Fibroblast of lung (primary cell): ENCODE measurements around the gene WDR43. TPM values are rescaled to one million over a fixed set of nuclear protein-coding genes. Genes with fewer than 3 reads are reported as not detected.

Source experiments
- DNase-seq, 2 donors: peaks; one replicate each; pipeline versions ENCODE4 v3.0.0 to v3.0.0-alpha.2; 2010; ENCODE audit warnings: low read depth in 2 of 2
- H2AFZ ChIP-seq: 2 replicates; pipeline ENCODE4 v1.5.1; 2012; ENCODE audit warnings: low read length, control low read depth, inconsistent platforms
- H3K27ac ChIP-seq: 2 replicates; pipeline ENCODE4 v1.5.1; 2011; ENCODE audit warnings: low read length, control low read depth; ENCODE audit not compliant: insufficient read depth
- H3K27me3 ChIP-seq: 2 replicates; pipeline ENCODE4 v1.5.1; 2011; ENCODE audit warnings: mild to moderate bottlenecking, low read length; ENCODE audit not compliant: control insufficient read depth, insufficient read depth
- H3K36me3 ChIP-seq: 2 replicates; pipeline ENCODE4 v1.5.1; 2011; ENCODE audit warnings: low read length; ENCODE audit not compliant: control insufficient read depth, insufficient read depth
- H3K4me1 ChIP-seq: 2 replicates; pipeline ENCODE4 v1.5.1; 2011; ENCODE audit warnings: low read length; ENCODE audit not compliant: control insufficient read depth, insufficient read depth; ENCODE audit errors: extremely low read depth
- H3K4me2 ChIP-seq: 2 replicates; pipeline ENCODE4 v1.5.1; 2011; ENCODE audit warnings: low read length, control low read depth; ENCODE audit not compliant: insufficient read depth; ENCODE audit errors: extremely low read depth
- H3K4me3 ChIP-seq, 4 experiments: fragments of 200-600 bp in 1 of 4; sonication (generic) in 1 of 4; replicated peaks in 1 of 4; 2 replicates each; pipeline ENCODE4 v1.5.1; 2011 to 2016; ENCODE audit warnings: low read length in 4 of 4, low read depth in 3 of 4, mild to moderate bottlenecking in 3 of 4, control low read depth in 2 of 4, inconsistent platforms in 1 of 4, mixed read lengths in 1 of 4; ENCODE audit not compliant: insufficient read depth in 1 of 4; ENCODE audit errors: control extremely low read depth in 1 of 4
- H3K79me2 ChIP-seq: 2 replicates; pipeline ENCODE4 v1.5.1; 2012; ENCODE audit warnings: mild to moderate bottlenecking, low read length, inconsistent platforms; ENCODE audit not compliant: control insufficient read depth, insufficient read depth
- H3K9ac ChIP-seq: 2 replicates; pipeline ENCODE4 v1.5.1; 2011; ENCODE audit warnings: mild to moderate bottlenecking, low read length, control low read depth; ENCODE audit not compliant: insufficient read depth
- H3K9me3 ChIP-seq: 2 replicates; pipeline ENCODE4 v1.5.1; 2012; ENCODE audit warnings: low read depth, low read length; ENCODE audit not compliant: control insufficient read depth, insufficient read depth
- H4K20me1 ChIP-seq: 2 replicates; pipeline ENCODE4 v1.5.1; 2011; ENCODE audit warnings: low read length; ENCODE audit not compliant: control insufficient read depth, insufficient read depth; ENCODE audit errors: extremely low read depth
- EZH2 ChIP-seq: IDR thresholded peaks from 2 replicates; pipeline ENCODE4 v1.5.1; 2012; ENCODE audit warnings: low read length, control low read depth, mild to moderate bottlenecking; ENCODE audit errors: missing control alignments
- polyA plus RNA-seq, 2 donors: library from polyadenylated mRNA; depleted of rRNA in 1 of 2; stranded (reverse) in 1 of 2; unstranded in 1 of 2; fragments of >200 nt; gene quantifications; 2 replicates each; pipeline ENCODE4 v1.2.1, GENCODE V29; 2011 to 2012; ENCODE audit warnings: missing spikeins in 1 of 2
- total RNA-seq: library from RNA; depleted of rRNA; stranded (reverse); fragments of >200 nt; gene quantifications from 2 replicates; pipeline ENCODE4 v1.2.1, GENCODE V29; 2014
- TF ChIP-seq, protein P1 (sequence below), 2 donors: IDR thresholded peaks in 1 of 2; conservative IDR thresholded peaks in 1 of 2; 1 replicate in 1 of 2; 2 replicates in 1 of 2; pipeline ENCODE4 v1.5.1; 2011 to 2012; ENCODE audit warnings: low read length in 2 of 2, control low read depth in 1 of 2, inconsistent platforms in 1 of 2, low read depth in 1 of 2, mild to moderate bottlenecking in 1 of 2

WDR43 gene
- total and polyA plus RNA-seq, 2 donors (not counting 1 experiment from before 2014, with no cell fraction given): 71.5 to 74.7 TPM

DNA sequence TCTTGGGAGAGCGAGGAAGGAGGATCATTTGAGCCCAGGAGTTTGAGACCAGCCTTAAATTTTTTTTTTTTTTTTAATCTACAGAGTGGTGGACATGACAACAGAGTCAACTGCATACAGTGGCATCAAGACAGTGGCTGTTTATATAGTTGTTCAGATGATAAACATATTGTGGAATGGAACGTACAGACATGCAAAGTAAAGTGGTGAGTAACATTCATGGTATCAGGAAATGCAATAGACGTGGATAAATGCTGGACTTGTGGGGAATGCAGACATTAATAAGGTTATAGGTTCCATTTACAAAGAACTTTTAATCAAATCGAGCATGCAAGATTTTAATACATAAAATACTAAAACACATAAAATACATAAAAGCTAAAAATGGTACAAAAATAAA lies 11.9 kb downstream of the WDR43 start:
- Histone ChIP-seq H4K20me1 (no peaks in the 10 kb centered on the region), H3K27ac (no peak overlapping the region), H3K4me3 (no peak overlapping the region)

DNA sequence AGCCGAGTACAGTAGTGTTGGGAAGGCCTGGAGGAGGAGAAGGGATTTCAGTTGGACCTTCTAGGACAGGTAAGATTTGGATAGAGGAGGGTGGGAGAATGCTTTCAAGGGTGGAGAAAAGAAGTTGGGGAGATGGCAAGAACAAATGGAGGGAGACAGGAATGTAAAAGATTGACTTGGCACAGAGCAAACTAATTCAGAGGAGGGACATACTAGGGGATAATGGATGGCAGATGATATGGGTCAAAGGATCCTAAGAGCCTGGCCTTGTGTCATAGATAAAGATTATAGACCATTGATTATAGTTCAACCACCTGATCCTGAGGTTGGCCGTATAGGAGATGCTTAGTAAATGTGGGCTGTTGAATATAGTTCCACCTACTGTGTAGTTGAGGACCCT lies 12.4 kb downstream of the WDR43 start:
- no peak overlapping the region for H2AFZ ChIP-seq
- no peak for TF ChIP-seq EZH2
- TF ChIP-seq, protein P1, sequence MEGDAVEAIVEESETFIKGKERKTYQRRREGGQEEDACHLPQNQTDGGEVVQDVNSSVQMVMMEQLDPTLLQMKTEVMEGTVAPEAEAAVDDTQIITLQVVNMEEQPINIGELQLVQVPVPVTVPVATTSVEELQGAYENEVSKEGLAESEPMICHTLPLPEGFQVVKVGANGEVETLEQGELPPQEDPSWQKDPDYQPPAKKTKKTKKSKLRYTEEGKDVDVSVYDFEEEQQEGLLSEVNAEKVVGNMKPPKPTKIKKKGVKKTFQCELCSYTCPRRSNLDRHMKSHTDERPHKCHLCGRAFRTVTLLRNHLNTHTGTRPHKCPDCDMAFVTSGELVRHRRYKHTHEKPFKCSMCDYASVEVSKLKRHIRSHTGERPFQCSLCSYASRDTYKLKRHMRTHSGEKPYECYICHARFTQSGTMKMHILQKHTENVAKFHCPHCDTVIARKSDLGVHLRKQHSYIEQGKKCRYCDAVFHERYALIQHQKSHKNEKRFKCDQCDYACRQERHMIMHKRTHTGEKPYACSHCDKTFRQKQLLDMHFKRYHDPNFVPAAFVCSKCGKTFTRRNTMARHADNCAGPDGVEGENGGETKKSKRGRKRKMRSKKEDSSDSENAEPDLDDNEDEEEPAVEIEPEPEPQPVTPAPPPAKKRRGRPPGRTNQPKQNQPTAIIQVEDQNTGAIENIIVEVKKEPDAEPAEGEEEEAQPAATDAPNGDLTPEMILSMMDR (conservative IDR thresholded peaks at IDR 0.05 in 1 of 2, IDR thresholded peaks at IDR 0.05 in 1 of 2; ENCODE audit: low read depth in 1 of 2, low read length in 2 of 2): no peak
- no peak for DNase-seq
- no peaks in the 10 kb centered on the region for H3K4me1 ChIP-seq
- H3K4me2 ChIP-seq: no peak overlapping the region
- H3K79me2 ChIP-seq: peaks cover 63% of the 10 kb centered on the region
- H4K20me1 ChIP-seq: no peaks in the 10 kb centered on the region
- H3K4me3 ChIP-seq: no peak overlapping the region
- no peaks in the 10 kb centered on the region for H3K27me3 ChIP-seq
- no peak overlapping the region for H3K9ac ChIP-seq
- H3K27ac ChIP-seq: no peak overlapping the region
- H3K9me3 ChIP-seq: no peaks in the 10 kb centered on the region
- H3K36me3 ChIP-seq: peaks cover 13% of the 10 kb centered on the region

More for the DNA sequence above, 11.9 kb downstream of the WDR43 start:
- Histone ChIP-seq H3K27me3 (no peaks in the 10 kb centered on the region), H3K9ac (no peak overlapping the region), H3K4me1 (no peaks in the 10 kb centered on the region), H3K79me2 (peaks cover 64% of the 10 kb centered on the region), H3K9me3 (no peaks in the 10 kb centered on the region), H2AFZ (no peak overlapping the region), H3K4me2 (no peak overlapping the region), H3K36me3 (peaks cover 10% of the 10 kb centered on the region)
- TF ChIP-seq, protein P1 (conservative IDR thresholded peaks at IDR 0.05 in 1 of 2, IDR thresholded peaks at IDR 0.05 in 1 of 2; ENCODE audit: low read depth in 1 of 2, low read length in 2 of 2): no peak
- no peak for TF ChIP-seq EZH2
- DNase-seq: no peak

DNA sequence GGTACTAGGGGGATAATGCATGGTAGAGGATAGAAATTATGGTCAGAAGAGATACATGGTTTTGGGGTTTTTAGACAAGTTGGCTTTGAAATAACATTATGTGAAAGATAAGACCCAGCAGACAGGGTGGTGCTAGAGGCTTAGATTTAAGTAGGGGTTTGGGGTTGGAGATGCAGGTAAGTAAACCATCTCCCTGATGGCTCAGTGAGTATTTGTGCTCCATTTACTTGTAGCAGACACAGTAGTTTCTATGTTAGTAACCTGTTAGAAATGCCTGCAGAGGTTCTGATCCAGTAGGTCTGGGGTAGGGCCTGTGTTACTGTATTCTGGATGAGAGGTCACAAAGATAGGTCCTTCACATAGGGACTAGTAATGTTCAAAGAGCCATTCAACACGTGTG lies 13.7 kb downstream of the WDR43 start:
- Histone ChIP-seq H3K9me3 (no peaks in the 10 kb centered on the region), H2AFZ (no peak overlapping the region), H3K27me3 (no peaks in the 10 kb centered on the region), H3K27ac (no peak overlapping the region), H3K9ac (no peak overlapping the region), H3K4me3 (no peak overlapping the region), H3K79me2 (peaks cover 53% of the 10 kb centered on the region), H4K20me1 (no peaks in the 10 kb centered on the region), H3K4me1 (no peaks in the 10 kb centered on the region), H3K4me2 (no peak overlapping the region), H3K36me3 (peaks cover 10% of the 10 kb centered on the region)
- DNase-seq: no peak
- TF ChIP-seq, protein P1 (conservative IDR thresholded peaks at IDR 0.05 in 1 of 2, IDR thresholded peaks at IDR 0.05 in 1 of 2; ENCODE audit: low read depth in 1 of 2, low read length in 2 of 2): no peak
- no peak for TF ChIP-seq EZH2
